Measurements from ENCODE around the gene OSCAR. TPM values are rescaled to one million over a fixed set of nuclear protein-coding genes. Genes with fewer than 3 reads are reported as not detected.

OSCAR gene
- total RNA-seq, 4 donors from 2014 or later = 0.29 to 3.0 (median 0.69) TPM; not detected in 1

DNA sequence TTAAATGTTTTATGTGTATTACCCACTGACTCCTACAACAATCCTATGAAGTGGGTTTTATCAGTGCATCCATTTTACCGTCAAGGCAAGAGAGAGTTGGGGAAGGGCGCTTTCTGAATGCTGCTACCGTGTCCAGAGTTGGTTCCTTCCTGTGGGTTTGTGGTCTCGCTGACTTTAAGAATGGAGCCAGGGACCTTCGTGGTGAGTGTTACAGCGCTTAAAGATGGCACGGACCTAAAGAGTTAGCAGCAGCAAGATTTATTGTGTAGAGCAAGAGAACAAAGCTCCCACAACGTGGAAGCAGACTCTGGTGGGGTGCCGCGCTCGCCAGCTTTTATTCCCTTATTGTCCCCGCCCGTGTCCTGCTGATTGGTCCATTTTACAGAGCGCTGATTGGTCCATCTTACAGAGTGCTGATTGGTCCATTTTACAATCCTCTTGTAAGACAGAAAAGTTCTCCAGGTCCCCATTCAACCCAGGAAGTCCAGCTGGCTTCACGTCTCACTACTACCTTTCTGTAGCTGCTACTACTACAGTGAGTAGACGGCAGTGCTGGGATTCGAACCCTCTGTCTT is 6.1 kb downstream of the OSCAR start:
- intact Hi-C loops (cut with DNase I; ENCODE audit: low total_unique reads) = no loop called here

DNA sequence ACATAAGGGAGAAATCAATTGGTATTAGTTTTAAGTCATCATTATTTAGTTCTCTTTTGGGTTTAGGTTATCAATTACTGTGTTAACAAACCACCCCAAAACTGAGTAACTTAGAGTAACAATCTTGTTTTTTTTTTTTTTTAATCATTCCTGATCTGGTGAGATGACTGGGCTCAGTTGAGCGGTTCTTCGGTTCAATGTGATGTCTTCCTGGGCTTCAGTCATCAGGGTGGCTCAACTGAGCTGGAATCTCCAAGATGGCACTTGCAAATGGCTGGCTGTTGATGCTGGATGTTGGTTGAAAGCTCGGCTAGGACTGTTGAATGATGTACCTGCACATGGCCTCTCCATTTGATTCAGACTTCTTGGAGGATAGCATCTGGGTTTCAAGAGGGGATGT is 16.2 kb downstream of the OSCAR start:
- ATAC-seq = no peak
- TF ChIP-seq, protein P1, sequence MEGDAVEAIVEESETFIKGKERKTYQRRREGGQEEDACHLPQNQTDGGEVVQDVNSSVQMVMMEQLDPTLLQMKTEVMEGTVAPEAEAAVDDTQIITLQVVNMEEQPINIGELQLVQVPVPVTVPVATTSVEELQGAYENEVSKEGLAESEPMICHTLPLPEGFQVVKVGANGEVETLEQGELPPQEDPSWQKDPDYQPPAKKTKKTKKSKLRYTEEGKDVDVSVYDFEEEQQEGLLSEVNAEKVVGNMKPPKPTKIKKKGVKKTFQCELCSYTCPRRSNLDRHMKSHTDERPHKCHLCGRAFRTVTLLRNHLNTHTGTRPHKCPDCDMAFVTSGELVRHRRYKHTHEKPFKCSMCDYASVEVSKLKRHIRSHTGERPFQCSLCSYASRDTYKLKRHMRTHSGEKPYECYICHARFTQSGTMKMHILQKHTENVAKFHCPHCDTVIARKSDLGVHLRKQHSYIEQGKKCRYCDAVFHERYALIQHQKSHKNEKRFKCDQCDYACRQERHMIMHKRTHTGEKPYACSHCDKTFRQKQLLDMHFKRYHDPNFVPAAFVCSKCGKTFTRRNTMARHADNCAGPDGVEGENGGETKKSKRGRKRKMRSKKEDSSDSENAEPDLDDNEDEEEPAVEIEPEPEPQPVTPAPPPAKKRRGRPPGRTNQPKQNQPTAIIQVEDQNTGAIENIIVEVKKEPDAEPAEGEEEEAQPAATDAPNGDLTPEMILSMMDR (IDR thresholded peaks at IDR 0.05 in 4 of 5, conservative IDR thresholded peaks at IDR 0.05 in 1 of 5) = no peak
- no peak for TF ChIP-seq POLR2A (IDR thresholded peaks at IDR 0.05)
- no peaks in the 10 kb centered on the region for H3K9me3 ChIP-seq
- H3K36me3 ChIP-seq = no peaks in the 10 kb centered on the region
- DNase-seq = no peak
- no peaks in the 10 kb centered on the region for H3K4me1 ChIP-seq
- intact Hi-C loops (cut with DNase I; ENCODE audit: low total_unique reads) = no loop called here
- no peak overlapping the region for H3K4me3 ChIP-seq
- H3K27me3 ChIP-seq = peaks cover 0 to 3% (median 0%) of the 10 kb centered on the region in 3 donors
- in situ Hi-C loops (cut with MboI; ENCODE audit: low sequenced_read_pairs in 4 of 4) = no loop called here
- H3K27ac ChIP-seq = no peak overlapping the region

More for the DNA sequence above, 6.1 kb downstream of the OSCAR start:
- ATAC-seq (no peak), DNase-seq (no peak)
- H3K36me3 ChIP-seq = no peaks in the 10 kb centered on the region
- peaks cover 0 to 5% of the 10 kb centered on the region in 2 donors for H3K4me1 ChIP-seq
- peaks cover 0 to 41% (median 20%) of the 10 kb centered on the region in 3 donors for H3K27me3 ChIP-seq
- no peak overlapping the region for H3K4me3 ChIP-seq
- in situ Hi-C loops (cut with MboI; ENCODE audit: low sequenced_read_pairs in 4 of 4) = no loop called here
- no peak overlapping the region for H3K27ac ChIP-seq
- H3K9me3 ChIP-seq = no peaks in the 10 kb centered on the region
- TF ChIP-seq, protein P1 (IDR thresholded peaks at IDR 0.05 in 4 of 5, conservative IDR thresholded peaks at IDR 0.05 in 1 of 5) = no peak
- no peak for TF ChIP-seq POLR2A (IDR thresholded peaks at IDR 0.05)

DNA sequence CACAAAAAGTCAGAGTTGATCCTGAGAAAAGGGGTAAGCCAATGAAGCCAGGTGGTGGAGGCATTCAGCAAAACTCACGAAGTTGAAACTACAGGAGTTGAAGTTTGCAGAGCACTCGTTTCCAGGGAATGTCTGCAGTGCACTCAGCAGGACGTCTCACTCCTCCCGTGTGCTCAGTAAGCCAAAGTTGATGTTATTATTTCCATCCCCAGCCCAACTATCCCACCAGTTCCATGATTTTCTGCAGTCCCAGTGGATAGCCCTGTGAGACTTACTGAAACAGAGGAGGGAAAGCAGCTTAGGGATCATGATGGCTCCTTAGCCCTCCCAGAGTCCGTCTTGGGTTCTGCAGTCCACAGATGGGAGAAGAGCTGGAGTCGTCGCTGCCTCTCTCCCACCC is 19.6 kb downstream of the OSCAR start, which contains the start of gene TARM1:
TARM1 (minus strand) TSS at position 334 of the 400 bp plus-strand sequence; CDS start at position 309, 25 bp downstream.
- Histone ChIP-seq H3K9me3 (no peaks in the 10 kb centered on the region), H3K27ac (no peak within 1 kb of the TSS), H3K36me3 (no peaks in the 10 kb centered on the region), H3K27me3 (no peaks in the 10 kb centered on the region), H3K4me3 (no peak within 1 kb of the TSS), H3K4me1 (no peaks in the 10 kb centered on the region)
- DNase-seq (no peak), ATAC-seq (no peak)
- intact Hi-C loops (cut with DNase I; ENCODE audit: low total_unique reads) = no loop called here
- in situ Hi-C loops (cut with MboI; ENCODE audit: low sequenced_read_pairs in 4 of 4) = no loop called here
- TF ChIP-seq, protein P1 (IDR thresholded peaks at IDR 0.05 in 4 of 5, conservative IDR thresholded peaks at IDR 0.05 in 1 of 5) = no peak
- TF ChIP-seq POLR2A (IDR thresholded peaks at IDR 0.05) = no peak

DNA sequence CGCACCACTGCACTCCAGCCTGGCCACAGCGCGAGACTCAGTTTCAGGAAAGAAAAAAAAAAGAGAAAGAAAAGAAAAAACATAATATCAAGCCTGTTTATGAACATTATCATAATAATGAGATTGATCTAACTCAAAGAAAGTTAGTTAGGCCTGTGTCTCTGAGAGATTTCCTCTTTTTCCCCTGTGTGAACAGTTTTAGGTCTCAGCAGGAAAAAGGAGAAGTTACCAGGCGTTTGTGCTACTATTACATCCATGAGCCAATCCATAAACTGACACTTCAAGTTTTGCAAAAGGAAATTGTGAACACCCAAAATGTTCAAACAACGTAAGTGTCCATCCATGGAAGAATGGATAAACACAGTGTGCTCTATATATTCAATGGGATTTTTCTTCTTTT is 23.3 kb downstream of the OSCAR start:
- no peak for ATAC-seq
- in situ Hi-C loops (cut with MboI; ENCODE audit: low sequenced_read_pairs in 4 of 4) = no loop called here

More for the DNA sequence above, 23.3 kb downstream of the OSCAR start:
- no peaks in the 10 kb centered on the region for H3K4me1 ChIP-seq
- H3K4me3 ChIP-seq = no peak overlapping the region
- no peaks in the 10 kb centered on the region for H3K27me3 ChIP-seq
- intact Hi-C loops (cut with DNase I; ENCODE audit: low total_unique reads) = no loop called here
- no peaks in the 10 kb centered on the region for H3K9me3 ChIP-seq
- DNase-seq = no peak
- no peaks in the 10 kb centered on the region for H3K36me3 ChIP-seq
- H3K27ac ChIP-seq = no peak overlapping the region
- TF ChIP-seq POLR2A (IDR thresholded peaks at IDR 0.05) = no peak
- TF ChIP-seq, protein P1 (IDR thresholded peaks at IDR 0.05 in 4 of 5, conservative IDR thresholded peaks at IDR 0.05 in 1 of 5) = no peak

All from gastrocnemius medialis (tissue), 4 donors.